ENCODE measurements around the gene DNAH5. TPM values are rescaled to one million over a fixed set of nuclear protein-coding genes. Genes with fewer than 3 reads are reported as not detected.

The DNAH5 gene
- total RNA-seq, 1 donor from 2014 or later: 1.2 TPM

DNA sequence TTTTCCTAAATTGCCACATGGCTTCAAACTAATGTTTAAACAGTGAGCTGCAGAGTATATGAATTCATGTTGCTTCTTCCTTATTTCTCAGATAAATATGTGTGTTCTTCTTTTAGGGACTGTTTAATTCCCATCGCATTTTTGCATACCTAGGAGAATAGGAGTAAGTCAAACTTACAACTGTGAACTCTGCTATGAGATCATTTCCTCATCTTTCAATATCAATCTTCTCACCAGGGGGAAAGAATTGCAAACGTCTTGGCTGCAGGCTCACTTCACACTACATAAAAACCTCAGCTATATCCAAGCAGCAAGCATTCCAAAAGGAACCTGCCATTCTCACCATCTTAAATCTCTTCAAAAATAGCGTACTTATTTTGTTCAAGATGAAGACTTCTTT lies 271.0 kb downstream of the DNAH5 start:
- H3K27me3 Mint-ChIP-seq: no peaks in the 10 kb centered on the region
- TF ChIP-seq, protein P1, sequence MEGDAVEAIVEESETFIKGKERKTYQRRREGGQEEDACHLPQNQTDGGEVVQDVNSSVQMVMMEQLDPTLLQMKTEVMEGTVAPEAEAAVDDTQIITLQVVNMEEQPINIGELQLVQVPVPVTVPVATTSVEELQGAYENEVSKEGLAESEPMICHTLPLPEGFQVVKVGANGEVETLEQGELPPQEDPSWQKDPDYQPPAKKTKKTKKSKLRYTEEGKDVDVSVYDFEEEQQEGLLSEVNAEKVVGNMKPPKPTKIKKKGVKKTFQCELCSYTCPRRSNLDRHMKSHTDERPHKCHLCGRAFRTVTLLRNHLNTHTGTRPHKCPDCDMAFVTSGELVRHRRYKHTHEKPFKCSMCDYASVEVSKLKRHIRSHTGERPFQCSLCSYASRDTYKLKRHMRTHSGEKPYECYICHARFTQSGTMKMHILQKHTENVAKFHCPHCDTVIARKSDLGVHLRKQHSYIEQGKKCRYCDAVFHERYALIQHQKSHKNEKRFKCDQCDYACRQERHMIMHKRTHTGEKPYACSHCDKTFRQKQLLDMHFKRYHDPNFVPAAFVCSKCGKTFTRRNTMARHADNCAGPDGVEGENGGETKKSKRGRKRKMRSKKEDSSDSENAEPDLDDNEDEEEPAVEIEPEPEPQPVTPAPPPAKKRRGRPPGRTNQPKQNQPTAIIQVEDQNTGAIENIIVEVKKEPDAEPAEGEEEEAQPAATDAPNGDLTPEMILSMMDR (conservative IDR thresholded peaks at IDR 0.05): no peak
- no peak for DNase-seq (ENCODE audit: extremely low spot score, unreplicated experiment)
- H3K36me3 Mint-ChIP-seq: no peaks in the 10 kb centered on the region
- no peaks in the 10 kb centered on the region for H3K9me3 Mint-ChIP-seq
- H3K27ac Mint-ChIP-seq: no peak overlapping the region
- H3K4me1 Mint-ChIP-seq (ENCODE audit: unreplicated experiment): no peaks in the 10 kb centered on the region
- H3K4me3 Mint-ChIP-seq: no peak overlapping the region

GRCh38 chr5:13664377-13664776 lies 280.1 kb downstream of the DNAH5 start:
- no peaks in the 10 kb centered on the region for H3K27me3 Mint-ChIP-seq

GRCh38 chr5:13662626-13663025 lies 281.9 kb downstream of the DNAH5 start:
- no peaks in the 10 kb centered on the region for H3K9me3 Mint-ChIP-seq
- no peaks in the 10 kb centered on the region for H3K36me3 Mint-ChIP-seq
- H3K4me1 Mint-ChIP-seq (ENCODE audit: unreplicated experiment): no peaks in the 10 kb centered on the region
- H3K27me3 Mint-ChIP-seq: no peaks in the 10 kb centered on the region
- TF ChIP-seq, protein P1 (conservative IDR thresholded peaks at IDR 0.05): no peak
- no peak overlapping the region for H3K4me3 Mint-ChIP-seq
- H3K27ac Mint-ChIP-seq: no peak overlapping the region
- DNase-seq (ENCODE audit: extremely low spot score, unreplicated experiment): no peak

More at GRCh38 chr5:13664377-13664776, 280.1 kb downstream of the DNAH5 start:
- Mint-ChIP-seq H3K4me3 (no peak overlapping the region), H3K9me3 (no peaks in the 10 kb centered on the region), H3K36me3 (no peaks in the 10 kb centered on the region), H3K4me1 (ENCODE audit: unreplicated experiment) (no peaks in the 10 kb centered on the region), H3K27ac (no peak overlapping the region)
- TF ChIP-seq, protein P1 (conservative IDR thresholded peaks at IDR 0.05): no peak
- DNase-seq (ENCODE audit: extremely low spot score, unreplicated experiment): no peak

GRCh38 chr5:13661272-13661671 lies 283.2 kb downstream of the DNAH5 start:
- Mint-ChIP-seq H3K4me3 (no peak overlapping the region), H3K4me1 (ENCODE audit: unreplicated experiment) (no peaks in the 10 kb centered on the region), H3K9me3 (no peaks in the 10 kb centered on the region), H3K27ac (no peak overlapping the region), H3K27me3 (no peaks in the 10 kb centered on the region), H3K36me3 (no peaks in the 10 kb centered on the region)
- no peak for DNase-seq (ENCODE audit: extremely low spot score, unreplicated experiment)
- TF ChIP-seq, protein P1 (conservative IDR thresholded peaks at IDR 0.05): no peak

DNA sequence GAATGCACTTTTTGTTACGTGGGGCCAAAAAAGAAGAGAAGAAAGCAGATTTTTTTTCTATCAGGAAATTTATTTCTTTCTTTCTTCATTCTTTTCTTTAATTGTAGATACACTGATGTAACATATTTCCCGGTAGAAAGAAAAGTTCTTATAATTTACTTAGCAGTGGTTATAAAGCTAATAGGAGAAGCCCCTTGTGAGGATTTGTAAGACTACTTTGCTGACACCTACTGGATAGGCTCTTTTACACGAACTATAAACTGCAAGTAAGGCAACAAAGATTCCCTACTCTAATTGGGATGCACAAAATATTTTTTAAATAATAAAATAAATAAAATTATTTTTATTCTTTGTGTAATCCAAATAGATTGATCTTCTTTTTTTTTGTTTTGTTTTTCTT lies 284.4 kb downstream of the DNAH5 start:
- Mint-ChIP-seq H3K9me3 (no peaks in the 10 kb centered on the region), H3K36me3 (no peaks in the 10 kb centered on the region), H3K4me1 (ENCODE audit: unreplicated experiment) (no peaks in the 10 kb centered on the region), H3K27me3 (no peaks in the 10 kb centered on the region), H3K4me3 (no peak overlapping the region), H3K27ac (no peak overlapping the region)
- no peak for DNase-seq (ENCODE audit: extremely low spot score, unreplicated experiment)
- TF ChIP-seq, protein P1 (conservative IDR thresholded peaks at IDR 0.05): peak; percentile 32

DNA sequence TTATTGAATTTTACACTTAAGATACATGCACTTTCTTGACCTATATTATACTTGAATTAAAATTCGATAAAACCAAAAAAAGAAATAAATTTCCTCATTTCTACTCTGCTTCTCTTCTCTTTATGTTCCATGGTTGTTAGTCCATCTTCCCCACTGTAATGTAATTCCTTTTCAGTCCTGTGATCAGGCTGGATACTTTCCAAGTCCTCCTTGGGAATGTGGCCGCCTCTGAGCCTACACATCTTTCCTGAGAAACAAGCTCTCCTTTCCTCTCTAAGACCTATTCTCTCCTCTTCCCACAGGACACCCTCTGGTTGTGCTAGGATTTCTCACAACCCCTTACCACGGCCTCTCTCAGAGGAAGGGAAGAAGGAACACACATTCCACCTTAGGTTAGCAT lies 285.1 kb downstream of the DNAH5 start:
- Mint-ChIP-seq H3K27ac (no peak overlapping the region), H3K9me3 (no peaks in the 10 kb centered on the region), H3K36me3 (no peaks in the 10 kb centered on the region), H3K27me3 (no peaks in the 10 kb centered on the region), H3K4me3 (no peak overlapping the region), H3K4me1 (ENCODE audit: unreplicated experiment) (no peaks in the 10 kb centered on the region)
- TF ChIP-seq, protein P1 (conservative IDR thresholded peaks at IDR 0.05): no peak
- DNase-seq (ENCODE audit: extremely low spot score, unreplicated experiment): no peak
